IPS-15b (cell line): ENCODE measurements around the gene MRTFA.
"Not testable (repeated sequence)": the region's sequence is repeated elsewhere in the genome, so short reads cannot be mapped to it uniquely, and the experiment has no call there.

ENCODE experiments used
- H3K27me3 ChIP-seq: one replicate; pipeline ENCODE4 v1.6.1; 2013; ENCODE audit warnings: low read length; ENCODE audit not compliant: control insufficient read depth, insufficient read depth
- H3K36me3 ChIP-seq: one replicate; pipeline ENCODE4 v1.6.1; 2013; ENCODE audit warnings: low read length; ENCODE audit not compliant: control insufficient read depth, insufficient read depth
- H3K4me1 ChIP-seq: one replicate; pipeline ENCODE4 v1.6.1; 2013; ENCODE audit warnings: mild to moderate bottlenecking, low read length; ENCODE audit not compliant: control insufficient read depth, insufficient read depth
- H3K4me3 ChIP-seq: one replicate; pipeline ENCODE4 v1.5.1; 2013; ENCODE audit warnings: low read depth, low read length
- H3K9ac ChIP-seq: one replicate; pipeline ENCODE4 v1.6.1; 2013; ENCODE audit warnings: low read depth, mild to moderate bottlenecking, low read length
- H3K9me3 ChIP-seq: one replicate; pipeline ENCODE4 v1.6.1; 2013; ENCODE audit warnings: mild to moderate bottlenecking, low read length; ENCODE audit not compliant: control insufficient read depth, insufficient read depth

MRTFA gene

GRCh38 chr22:40602231-40602630, 34.3 kb downstream of the MRTFA start:
- Histone ChIP-seq H3K9ac (no peak overlapping the region), H3K36me3 (no peaks in the 10 kb centered on the region), H3K4me1 (peaks cover 25% of the 10 kb centered on the region), H3K27me3 (no peaks in the 10 kb centered on the region), H3K9me3 (no peaks in the 10 kb centered on the region), H3K4me3 (no peak overlapping the region)

GRCh38 chr22:40599731-40600130, 36.8 kb downstream of the MRTFA start:
- no peak overlapping the region for H3K4me3 ChIP-seq
- no peak overlapping the region for H3K9ac ChIP-seq
- H3K27me3 ChIP-seq = no peaks in the 10 kb centered on the region
- H3K9me3 ChIP-seq = no peaks in the 10 kb centered on the region
- no peaks in the 10 kb centered on the region for H3K36me3 ChIP-seq
- H3K4me1 ChIP-seq = peaks cover 22% of the 10 kb centered on the region

- H3K4me1 ChIP-seq = peaks cover 22% of the 10 kb centered on the region
- H3K9me3 ChIP-seq, H3K27me3 ChIP-seq, H3K36me3 ChIP-seq, H3K9ac ChIP-seq, H3K4me3 ChIP-seq: not testable (repeated sequence)
Observed at GRCh38 chr22:40598712-40599111, 37.8 kb downstream of the MRTFA start.

GRCh38 chr22:40597526-40598430, 38.7 kb downstream of the MRTFA start:
- Histone ChIP-seq H3K27me3 (no peaks in the 10 kb centered on the region), H3K9me3 (no peaks in the 10 kb centered on the region), H3K36me3 (no peaks in the 10 kb centered on the region), H3K4me1 (peaks cover 22% of the 10 kb centered on the region), H3K9ac (no peak overlapping the region), H3K4me3 (no peak overlapping the region)

GRCh38 chr22:40595497-40596234, 40.9 kb downstream of the MRTFA start:
- Histone ChIP-seq H3K27me3 (no peaks in the 10 kb centered on the region), H3K4me1 (peaks cover 17% of the 10 kb centered on the region), H3K4me3 (no peak overlapping the region), H3K36me3 (no peaks in the 10 kb centered on the region), H3K9me3 (no peaks in the 10 kb centered on the region), H3K9ac (no peak overlapping the region)

- H3K4me1 ChIP-seq = peaks cover 13% of the 10 kb centered on the region
- no peaks in the 10 kb centered on the region for H3K36me3 ChIP-seq
- no peaks in the 10 kb centered on the region for H3K9me3 ChIP-seq
- no peaks in the 10 kb centered on the region for H3K27me3 ChIP-seq
- H3K4me3 ChIP-seq = no peak overlapping the region
- H3K9ac ChIP-seq = no peak overlapping the region
Observed at GRCh38 chr22:40594924-40595323, 41.6 kb downstream of the MRTFA start.

GRCh38 chr22:40594346-40594745, 42.2 kb downstream of the MRTFA start:
- peaks cover 13% of the 10 kb centered on the region for H3K4me1 ChIP-seq
- no peak overlapping the region for H3K9ac ChIP-seq
- no peaks in the 10 kb centered on the region for H3K36me3 ChIP-seq
- H3K9me3 ChIP-seq = no peaks in the 10 kb centered on the region
- H3K4me3 ChIP-seq = no peak overlapping the region
- H3K27me3 ChIP-seq = no peaks in the 10 kb centered on the region

- no peaks in the 10 kb centered on the region for H3K9me3 ChIP-seq
- H3K9ac ChIP-seq = no peak overlapping the region
- H3K27me3 ChIP-seq = no peaks in the 10 kb centered on the region
- no peaks in the 10 kb centered on the region for H3K36me3 ChIP-seq
- peaks cover 13% of the 10 kb centered on the region for H3K4me1 ChIP-seq
- no peak overlapping the region for H3K4me3 ChIP-seq
Observed at GRCh38 chr22:40593460-40594273, 42.9 kb downstream of the MRTFA start.

GRCh38 chr22:40592352-40593113, 44.0 kb downstream of the MRTFA start:
- peaks cover 3% of the 10 kb centered on the region for H3K4me1 ChIP-seq
- H3K9ac ChIP-seq = no peak overlapping the region
- H3K27me3 ChIP-seq = no peaks in the 10 kb centered on the region
- no peak overlapping the region for H3K4me3 ChIP-seq
- no peaks in the 10 kb centered on the region for H3K36me3 ChIP-seq
- no peaks in the 10 kb centered on the region for H3K9me3 ChIP-seq

- no peaks in the 10 kb centered on the region for H3K36me3 ChIP-seq
- H3K9me3 ChIP-seq = peaks cover 3% of the 10 kb centered on the region
- no peaks in the 10 kb centered on the region for H3K27me3 ChIP-seq
- no peak overlapping the region for H3K9ac ChIP-seq
- H3K4me1 ChIP-seq = no peaks in the 10 kb centered on the region
- H3K4me3 ChIP-seq = no peak overlapping the region
Observed at GRCh38 chr22:40588726-40589125, 47.8 kb downstream of the MRTFA start.

- Histone ChIP-seq H3K9me3 (peaks cover 3% of the 10 kb centered on the region), H3K27me3 (no peaks in the 10 kb centered on the region), H3K4me3 (no peak overlapping the region), H3K9ac (no peak overlapping the region), H3K36me3 (peaks cover 2% of the 10 kb centered on the region), H3K4me1 (no peaks in the 10 kb centered on the region)
Observed at GRCh38 chr22:40586781-40587180, 49.7 kb downstream of the MRTFA start.
